HepG2 (cell line): Measurements from ENCODE around the gene SSBP2. TPM values are rescaled to one million over a fixed set of nuclear protein-coding genes. Genes with fewer than 3 reads are reported as not detected.

Source experiments
- ATAC-seq: fragments of 200-7000 bp; cut with Tn5 transposase; 3 replicates; pipeline ENCODE4 v1.9.1; 2020; ENCODE audit warnings: mild to moderate bottlenecking, moderate library complexity
- BruUV-seq: library from RNA; stranded (reverse); fragments of 400-500 nt; replicated peaks from 2 replicates; lab custom pipeline; 2021; lab: Mats Ljungman, UMichigan
- CTCF ChIA-PET: fragments of 300-600 bp; formaldehyde crosslinking; extraction: SDS; loops from one replicate; lab custom pipeline; 2021; ENCODE audit warnings: low total read pairs, inconsistent platforms, low intra/inter-chr PET ratio; lab: Yijun Ruan, JAX
- POLR2A ChIA-PET: fragments of 350-600 bp; sonication (Branson Sonifier 250); formaldehyde crosslinking; loops from one replicate; lab custom pipeline; 2020; ENCODE audit warnings: antibody characterized with exemption, inconsistent platforms; lab: Yijun Ruan, JAX
- DNase-seq: peaks from one replicate; pipeline ENCODE4 v3.0.0-alpha.2; 2015; ENCODE audit warnings: low spot score
- FAIRE-seq: peaks from 3 replicates; lab custom pipeline; 2011; peaks lifted over from hg19 to GRCh38; lab: Jason Lieb, UNC
- H2AFZ ChIP-seq: one replicate; pipeline ENCODE4 v1.6.1; 2011; ENCODE audit warnings: low read length, inconsistent platforms
- H3K27ac ChIP-seq: fragments of 300-600 bp; 3 replicates; pipeline ENCODE4 v1.8.0; 2011; ENCODE audit warnings: mixed run types, mild to moderate bottlenecking, mixed read lengths, low read length, inconsistent platforms; ENCODE audit not compliant: insufficient read depth; ENCODE audit errors: extremely low read length
- H3K27me3 ChIP-seq, 2 experiments: fragments of 200-600 bp in 1 of 2; 2 replicates in 1 of 2; 3 replicates in 1 of 2; pipeline versions ENCODE4 v1.6.0 to v1.8.0; 2011; ENCODE audit warnings: low read length in 2 of 2, mild to moderate bottlenecking in 2 of 2, moderate library complexity in 2 of 2, inconsistent platforms in 1 of 2; ENCODE audit not compliant: insufficient read depth in 2 of 2, control insufficient read depth in 1 of 2
- H3K36me3 ChIP-seq, 2 experiments: fragments of 200-600 bp in 1 of 2; replicated peaks in 1 of 2; 2 replicates in 1 of 2; 3 replicates in 1 of 2; pipeline versions ENCODE4 v1.5.1 to v1.8.0; 2011; ENCODE audit warnings: low read length in 2 of 2, inconsistent platforms in 1 of 2; ENCODE audit not compliant: insufficient read depth in 2 of 2, control insufficient read depth in 1 of 2
- H3K4me1 ChIP-seq: 2 replicates; pipeline ENCODE4 v1.5.1; 2012; ENCODE audit warnings: low read length, inconsistent platforms; ENCODE audit not compliant: insufficient read depth
- H3K4me2 ChIP-seq: 2 replicates; pipeline ENCODE4 v1.6.0; 2011; ENCODE audit warnings: low read depth, low read length, inconsistent platforms
- H3K4me3 ChIP-seq, 3 experiments: fragments of 200-600 bp in 1 of 3; sonication (generic), shearing (Covaris generic) in 1 of 3; replicated peaks in 1 of 3; 2 replicates each; pipeline ENCODE4 v1.5.1; 2011 to 2016; ENCODE audit warnings: low read length in 3 of 3, inconsistent platforms in 2 of 3, low read depth in 2 of 3, mild to moderate bottlenecking in 2 of 3, control low read depth in 1 of 3, mixed read lengths in 1 of 3; ENCODE audit not compliant: insufficient read depth in 1 of 3
- H3K79me2 ChIP-seq: one replicate; pipeline ENCODE4 v1.6.1; 2011; ENCODE audit warnings: low read length, inconsistent platforms; ENCODE audit not compliant: insufficient read depth
- H3K9ac ChIP-seq: 2 replicates; pipeline ENCODE4 v1.6.0; 2011; ENCODE audit warnings: mild to moderate bottlenecking, low read depth, low read length, inconsistent platforms; ENCODE audit not compliant: insufficient read depth
- H3K9me3 ChIP-seq: 2 replicates; pipeline ENCODE4 v1.5.1; 2012; ENCODE audit warnings: mild to moderate bottlenecking, low read length
- H4K20me1 ChIP-seq: 2 replicates; pipeline ENCODE4 v1.6.0; 2011; ENCODE audit warnings: inconsistent platforms, mild to moderate bottlenecking, low read length, moderate library complexity; ENCODE audit not compliant: insufficient read depth
- ESRRA ChIP-seq: sonication (generic); formaldehyde crosslinking; IDR thresholded peaks from 2 replicates; pipeline ENCODE4 v1.5.1; 2020; ENCODE audit warnings: mild to moderate bottlenecking, low read depth, missing genetic modification reagents
- KDM2A ChIP-seq: sonication (generic); formaldehyde crosslinking; IDR thresholded peaks from 2 replicates; pipeline ENCODE4 v1.4.0; 2020; ENCODE audit warnings: low read depth, missing genetic modification reagents, borderline replicate concordance
- NFYB ChIP-seq: sonication (generic); formaldehyde crosslinking; IDR thresholded peaks from 2 replicates; pipeline ENCODE4 v1.4.0; 2020; ENCODE audit warnings: missing genetic modification reagents
- NPAS2 ChIP-seq: sonication (generic); formaldehyde crosslinking; IDR thresholded peaks from 2 replicates; pipeline ENCODE4 v1.8.0; 2022; ENCODE audit warnings: mild to moderate bottlenecking, missing genetic modification reagents, borderline replicate concordance
- SNAI1 ChIP-seq: sonication (generic); formaldehyde crosslinking; IDR thresholded peaks from 2 replicates; pipeline ENCODE4 v1.5.0; 2020; ENCODE audit warnings: mild to moderate bottlenecking, missing genetic modification reagents, borderline replicate concordance
- SRY ChIP-seq: sonication (generic); formaldehyde crosslinking; IDR thresholded peaks from 2 replicates; pipeline ENCODE4 v1.8.0; 2022; ENCODE audit warnings: mild to moderate bottlenecking, missing genetic modification reagents
- ZNF432 ChIP-seq: sonication (generic); formaldehyde crosslinking; IDR thresholded peaks from 2 replicates; pipeline ENCODE4 v1.5.0; 2020; ENCODE audit warnings: missing genetic modification reagents, mild to moderate bottlenecking, borderline replicate concordance
- ZNF570 ChIP-seq: sonication (generic); formaldehyde crosslinking; IDR thresholded peaks from 2 replicates; pipeline ENCODE4 v1.4.0; 2020; ENCODE audit warnings: mild to moderate bottlenecking, missing genetic modification reagents, borderline replicate concordance
- ZNF7 ChIP-seq: IDR thresholded peaks from 2 replicates; pipeline ENCODE4 v1.6.1; 2016; ENCODE audit warnings: missing biosample characterization, missing genetic modification reagents
- WGBS: methylation state at CpG from one replicate; pipeline ENCODE4 v1.1.6; 2017; ENCODE audit warnings: low lambda C conversion rate; 5-methylcytosine and 5-hydroxymethylcytosine counted together
- in situ Hi-C: cut with HindIII; loops from 2 replicates; pipeline ENCODE4 v1.10.0; 2017; ENCODE audit warnings: low pct_unique_long_range_greater_than_20kb; ENCODE audit not compliant: extremely low pct_ligation_motif_present
- intact Hi-C: fragments of 100-400 bp; cut with micrococcal nuclease; formaldehyde crosslinking; loops from one replicate; pipeline ENCODE4 v1.10.0; 2022; ENCODE audit not compliant: unreplicated experiment
- polyA plus RNA-seq, 8 experiments: library from polyadenylated mRNA; depleted of rRNA in 3 of 8; stranded (reverse) in 7 of 8; unstranded in 1 of 8; fragments of >200 nt; fragmentation: Illumina TruSeq in 4 of 8; extraction: Trizol in 4 of 8; gene quantifications; 2 replicates each; pipeline versions ENCODE4 v1.2.1 to v1.2.3, GENCODE V29; 2011 to 2016; ENCODE audit warnings: low read depth in 4 of 8, missing spikeins in 1 of 8, mixed read lengths in 1 of 8; ENCODE audit not compliant: insufficient read depth in 1 of 8
- total RNA-seq, 5 experiments: library from RNA; depleted of rRNA; stranded (reverse); fragments of >200 nt; fragmentation: Illumina TruSeq; extraction: Trizol; gene quantifications; 2 replicates each; pipeline ENCODE4 v1.2.3, GENCODE V29; 2016; ENCODE audit warnings: low read depth in 1 of 5
- TF ChIP-seq, protein P1 (sequence below): sonication (generic); formaldehyde crosslinking; IDR thresholded peaks from 2 replicates; pipeline ENCODE4 v1.8.1; 2023; ENCODE audit warnings: mild to moderate bottlenecking, moderate library complexity, missing genetic modification reagents
- TF ChIP-seq, protein P2 (sequence below): sonication (generic); formaldehyde crosslinking; IDR thresholded peaks from 2 replicates; pipeline ENCODE4 v1.8.0; 2022; ENCODE audit warnings: low read depth, missing genetic modification reagents

SSBP2 gene
- total and polyA plus RNA-seq, 2 of the 13 experiments (the other 11 are each of a cell fraction or from before 2014, with no cell fraction given) = 0.16 TPM; not detected in 1

DNA sequence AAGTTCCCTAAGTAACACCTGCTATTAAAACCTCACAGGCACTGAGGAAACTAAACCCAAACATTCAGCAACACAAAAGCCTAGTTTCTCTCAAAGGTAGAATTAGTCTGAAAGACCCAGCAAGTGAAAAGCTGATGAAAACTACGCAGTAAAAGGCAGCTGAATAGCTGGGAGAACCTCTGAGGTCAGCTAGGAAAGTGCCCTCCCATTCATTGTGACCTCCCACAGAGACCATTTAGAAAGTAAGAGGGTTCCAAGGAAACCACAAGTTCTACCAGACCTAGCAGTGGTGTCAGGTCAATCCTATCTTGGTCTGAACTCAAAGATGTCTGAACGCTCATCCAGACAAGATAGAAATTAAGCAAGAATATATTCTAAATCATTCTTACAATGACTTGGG lies 144.7 kb downstream of the SSBP2 start (continued):
- TF ChIP-seq SNAI1 (no peak), ZNF570 (no peak), ESRRA (CRISPR knock-in tag) (no peak)
- TF ChIP-seq, protein P1, sequence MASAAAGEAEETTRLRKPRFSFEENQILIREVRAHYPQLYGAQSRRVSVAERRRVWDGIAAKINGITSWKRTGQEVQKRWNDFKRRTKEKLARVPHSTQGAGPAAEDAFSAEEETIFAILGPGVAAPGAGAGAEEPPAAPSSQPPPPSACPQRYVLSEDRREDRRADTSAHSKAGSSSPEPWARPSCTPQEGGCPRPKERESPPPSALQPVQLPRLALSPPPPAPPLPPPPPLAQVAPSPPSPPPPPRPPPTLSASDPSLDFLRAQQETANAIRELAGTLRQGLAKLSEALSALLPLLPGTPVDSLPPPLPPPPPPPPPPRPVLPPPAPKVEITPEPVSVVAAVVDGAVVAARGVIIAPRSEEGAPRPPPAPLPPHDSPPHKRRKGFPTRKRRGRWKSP (CRISPR knock-in tag) = no peak
- TF ChIP-seq, all 625 proteins: peak for 0

DNA sequence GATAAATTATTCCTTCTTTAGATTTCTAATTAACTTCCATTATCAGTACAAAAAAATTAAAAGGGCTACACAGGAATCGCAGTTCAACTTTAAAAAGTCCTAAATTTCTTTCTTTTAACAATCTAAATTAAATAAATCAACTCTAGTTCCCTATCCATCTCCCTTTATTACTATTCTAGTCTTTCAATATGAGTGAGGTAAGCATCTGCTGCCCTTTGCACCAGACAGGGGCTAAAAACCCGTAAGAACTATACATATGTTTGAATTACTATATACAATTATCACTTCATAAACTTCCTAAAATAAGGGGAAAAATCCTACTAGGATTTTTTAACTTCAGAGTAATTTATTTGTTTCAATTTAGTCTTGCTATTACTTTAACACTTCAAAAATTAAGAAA lies 145.6 kb downstream of the SSBP2 start:
- Histone ChIP-seq H4K20me1 (no peaks in the 10 kb centered on the region), H3K9me3 (no peaks in the 10 kb centered on the region), H3K79me2 (no peaks in the 10 kb centered on the region), H3K36me3 (no peaks in the 10 kb centered on the region), H3K27ac (no peak overlapping the region), H3K9ac (no peak overlapping the region), H3K4me1 (peaks cover 6% of the 10 kb centered on the region; the same call in 1 of the 2 replicates), H3K4me2 (no peak overlapping the region), H3K27me3 (no peaks in the 10 kb centered on the region), H3K4me3 (no peak overlapping the region), H2AFZ (no peak overlapping the region)
- intact Hi-C loops (no loop called here), in situ Hi-C loops (no loop called here)
- ATAC-seq (no peak), FAIRE-seq (no peak), DNase-seq (no peak)
- no TSS peak for BruUV-seq
- TF ChIP-seq SRY (CRISPR knock-in tag) = no peak
- TF ChIP-seq ZNF432 (CRISPR knock-in tag) = no peak
- no peak for TF ChIP-seq NPAS2 (CRISPR knock-in tag)
- TF ChIP-seq ZNF7 (CRISPR knock-in tag) = no peak
- no peak for TF ChIP-seq NFYB
- TF ChIP-seq, protein P2, sequence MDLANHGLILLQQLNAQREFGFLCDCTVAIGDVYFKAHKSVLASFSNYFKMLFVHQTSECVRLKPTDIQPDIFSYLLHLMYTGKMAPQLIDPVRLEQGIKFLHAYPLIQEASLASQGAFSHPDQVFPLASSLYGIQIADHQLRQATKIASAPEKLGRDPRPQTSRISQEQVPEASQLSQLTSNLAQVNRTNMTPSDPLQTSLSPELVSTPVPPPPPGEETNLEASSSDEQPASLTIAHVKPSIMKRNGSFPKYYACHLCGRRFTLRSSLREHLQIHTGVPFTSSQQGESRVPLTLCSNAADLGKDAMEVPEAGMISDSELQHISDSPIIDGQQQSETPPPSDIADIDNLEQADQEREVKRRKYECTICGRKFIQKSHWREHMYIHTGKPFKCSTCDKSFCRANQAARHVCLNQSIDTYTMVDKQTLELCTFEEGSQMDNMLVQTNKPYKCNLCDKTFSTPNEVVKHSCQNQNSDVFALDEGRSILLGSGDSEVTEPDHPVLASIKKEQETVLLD (CRISPR knock-in tag) = no peak
- TF ChIP-seq KDM2A (CRISPR knock-in tag) = no peak
- WGBS = 0% methylated on average over 2 of the region's 2 CpGs
- POLR2A ChIA-PET = no interaction called here
- CTCF ChIA-PET = no interaction called here
